HPDE6-E6E7 (cell line): ENCODE measurements around the gene ZGPAT.
"Not testable (repeated sequence)": the region's sequence is repeated elsewhere in the genome, so short reads cannot be mapped to it uniquely, and the experiment has no call there.

Source experiments
- DNase-seq: peaks from one replicate; pipeline ENCODE4 v3.0.0; 2011; ENCODE audit warnings: missing footprints; ENCODE audit errors: extremely low spot score

ZGPAT gene

GRCh38 chr20:63707558-63708300, at the start of gene ZGPAT, which contains the start of gene ARFRP1:
TSS of gene ZGPAT (plus strand) at chr20:63708039. CDS start at chr20:63708581, 542 bp downstream.
TSS of gene ARFRP1 (minus strand) at chr20:63707976. CDS start at chr20:63707091, 885 bp downstream.
- DNase-seq: no peak

- DNase-seq: no peak
Observed at GRCh38 chr20:63658749-63659187, 49.1 kb upstream of the ZGPAT start.

GRCh38 chr20:63659370-63659769, 48.5 kb upstream of the ZGPAT start:
- DNase-seq: no peak

- DNase-seq: not testable (repeated sequence)
Observed at GRCh38 chr20:63660174-63660573, 47.7 kb upstream of the ZGPAT start.

- DNase-seq: no peak
Observed at GRCh38 chr20:63660622-63661021, 47.2 kb upstream of the ZGPAT start.

- DNase-seq: no peak
Observed at GRCh38 chr20:63661108-63661507, 46.7 kb upstream of the ZGPAT start.

GRCh38 chr20:63661959-63662812, 45.7 kb upstream of the ZGPAT start:
- no peak for DNase-seq

GRCh38 chr20:63662813-63663189, 45.0 kb upstream of the ZGPAT start:
- DNase-seq: no peak

GRCh38 chr20:63663332-63664066, 44.3 kb upstream of the ZGPAT start:
- DNase-seq: no peak

- no peak for DNase-seq
Observed at GRCh38 chr20:63664143-63664851, 43.5 kb upstream of the ZGPAT start.

- no peak for DNase-seq
Observed at GRCh38 chr20:63664861-63665594, 42.8 kb upstream of the ZGPAT start.

GRCh38 chr20:63665708-63666107, 42.1 kb upstream of the ZGPAT start:
- no peak for DNase-seq

- no peak for DNase-seq
Observed at GRCh38 chr20:63667858-63668257, 40.0 kb upstream of the ZGPAT start.

GRCh38 chr20:63668351-63668750, 39.5 kb upstream of the ZGPAT start:
- DNase-seq: no peak

GRCh38 chr20:63671695-63672094, 36.1 kb upstream of the ZGPAT start:
- DNase-seq: not testable (repeated sequence)

GRCh38 chr20:63672666-63673065, 35.2 kb upstream of the ZGPAT start:
- no peak for DNase-seq

GRCh38 chr20:63673951-63674350, 33.9 kb upstream of the ZGPAT start:
- no peak for DNase-seq

- DNase-seq: no peak
Observed at GRCh38 chr20:63675681-63676368, 32.0 kb upstream of the ZGPAT start.

- no peak for DNase-seq
Observed at GRCh38 chr20:63678071-63678470, 29.8 kb upstream of the ZGPAT start.
